OCI-LY1 (cell line): ENCODE measurements around the gene GRSF1.
"Not testable (repeated sequence)": the region's sequence is repeated elsewhere in the genome, so short reads cannot be mapped to it uniquely, and the experiment has no call there.

Source experiments
- H2AFZ ChIP-seq: fragments of 200-600 bp; sonication (generic), shearing (Covaris generic); 2 replicates; pipeline ENCODE4 v1.6.0; 2014; ENCODE audit warnings: antibody characterized with exemption, mild to moderate bottlenecking, low read length
- H3F3A ChIP-seq: fragments of 200-600 bp; sonication (generic), shearing (Covaris generic); 2 replicates; pipeline ENCODE4 v1.6.0; 2014; ENCODE audit warnings: mild to moderate bottlenecking, antibody characterized with exemption, low read length, moderate library complexity; ENCODE audit not compliant: insufficient read depth
- H3K27ac ChIP-seq: fragments of 200-600 bp; sonication (generic); 2 replicates; pipeline ENCODE4 v1.5.1; 2014; ENCODE audit warnings: low read length, mixed run types, mild to moderate bottlenecking, low read depth; ENCODE audit not compliant: poor library complexity, severe bottlenecking
- H3K27me3 ChIP-seq: fragments of 200-600 bp; sonication (generic); 2 replicates; pipeline ENCODE4 v1.6.0; 2014; ENCODE audit warnings: antibody characterized with exemption, mild to moderate bottlenecking, low read length, moderate library complexity; ENCODE audit not compliant: insufficient read depth
- H3K36me3 ChIP-seq: fragments of 200-600 bp; sonication (generic); 2 replicates; pipeline ENCODE4 v1.6.1; 2014; ENCODE audit warnings: mild to moderate bottlenecking, antibody characterized with exemption, low read length, moderate library complexity, mixed read lengths; ENCODE audit not compliant: insufficient read depth
- H3K4me1 ChIP-seq: fragments of 200-600 bp; sonication (generic); 2 replicates; pipeline ENCODE4 v1.5.1; 2014; ENCODE audit warnings: mild to moderate bottlenecking, low read length, moderate library complexity; ENCODE audit not compliant: insufficient read depth, severe bottlenecking
- H3K4me2 ChIP-seq: fragments of 200-600 bp; sonication (generic), shearing (Covaris generic); 2 replicates; pipeline ENCODE4 v1.6.1; 2014; ENCODE audit warnings: low read length
- H3K4me3 ChIP-seq: fragments of 200-600 bp; sonication (generic); 2 replicates; pipeline ENCODE4 v1.5.1; 2014; ENCODE audit warnings: low read length, low read depth, mild to moderate bottlenecking, mixed read lengths; ENCODE audit not compliant: poor library complexity, severe bottlenecking
- H3K79me2 ChIP-seq: fragments of 200-600 bp; shearing (Covaris generic); 2 replicates; pipeline ENCODE4 v1.6.1; 2016; ENCODE audit warnings: mixed run types, low read length, mixed read lengths; ENCODE audit not compliant: insufficient read depth
- H3K9ac ChIP-seq: fragments of 200-600 bp; sonication (generic), shearing (Covaris generic); 2 replicates; pipeline ENCODE4 v1.6.1; 2014; ENCODE audit warnings: mild to moderate bottlenecking, low read length, mixed read lengths
- H3K9me2 ChIP-seq: fragments of 200-600 bp; sonication (generic), shearing (Covaris generic); 2 replicates; pipeline ENCODE4 v1.6.1; 2014; ENCODE audit warnings: low read depth, mild to moderate bottlenecking, low read length, mixed read lengths
- H3K9me3 ChIP-seq: fragments of 200-600 bp; shearing (Covaris generic); 2 replicates; pipeline ENCODE4 v1.6.1; 2014; ENCODE audit warnings: low read length, mixed read lengths
- H4K20me1 ChIP-seq: fragments of 200-600 bp; sonication (generic), shearing (Covaris generic); 2 replicates; pipeline ENCODE4 v1.6.0; 2016; ENCODE audit warnings: mild to moderate bottlenecking, low read length; ENCODE audit not compliant: insufficient read depth
- CTCF ChIP-seq: fragments of 200-600 bp; sonication (generic), shearing (Covaris generic); IDR thresholded peaks from 2 replicates; pipeline ENCODE4 v1.5.1; 2017; ENCODE audit warnings: mild to moderate bottlenecking, antibody characterized with exemption, low read length, moderate library complexity, mixed read lengths
- EZH2 ChIP-seq: fragments of 200-600 bp; sonication (generic), shearing (Covaris generic); IDR thresholded peaks from 2 replicates; pipeline ENCODE4 v1.8.0; 2017; ENCODE audit warnings: borderline replicate concordance, mixed run types, mild to moderate bottlenecking, antibody characterized with exemption, low read length, moderate library complexity, mixed read lengths

Gene GRSF1

GRCh38 chr4:70841211-70841610 lies 1.5 kb upstream of the GRSF1 start:
- Histone ChIP-seq H3K4me3 (no peak overlapping the region), H3K9ac (no peak overlapping the region), H3K36me3 (peaks cover 11% of the 10 kb centered on the region), H3K27ac (peak overlapping the region; percentile 67), H3K4me1 (peaks cover 57% of the 10 kb centered on the region), H2AFZ (no peak overlapping the region), H3K9me2 (no peaks in the 10 kb centered on the region), H3K4me2 (no peak overlapping the region), H3K79me2 (peaks cover 28% of the 10 kb centered on the region), H3F3A (peaks cover 4% of the 10 kb centered on the region; the same call in 1 of the 2 replicates), H3K9me3 (no peaks in the 10 kb centered on the region), H4K20me1 (no peaks in the 10 kb centered on the region), H3K27me3 (no peaks in the 10 kb centered on the region)
- TF ChIP-seq EZH2 (no peak), CTCF (no peak)

- Histone ChIP-seq H3K27ac (peak overlapping the region; percentile 67), H3K36me3 (peaks cover 15% of the 10 kb centered on the region)
- H3K9ac ChIP-seq, result not testable (repeated sequence)
These were observed 941 bp upstream of the GRSF1 start for GRCh38 chr4:70840631-70841030.

GRCh38 chr4:70840137-70840536 lies 447 bp upstream of the GRSF1 start:
- not testable (repeated sequence) for H3K4me3 ChIP-seq, H2AFZ ChIP-seq, H3K9me3 ChIP-seq, H4K20me1 ChIP-seq, H3K9ac ChIP-seq, H3K27me3 ChIP-seq, H3K9me2 ChIP-seq, H3K4me2 ChIP-seq, H3K27ac ChIP-seq, H3F3A ChIP-seq
- peaks cover 17% of the 10 kb centered on the region for H3K36me3 ChIP-seq
- H3K79me2 ChIP-seq, result peaks cover 35% of the 10 kb centered on the region
- peaks cover 58% of the 10 kb centered on the region for H3K4me1 ChIP-seq

More at GRCh38 chr4:70840631-70841030, 941 bp upstream of the GRSF1 start:
- Histone ChIP-seq H3K4me1 (peaks cover 58% of the 10 kb centered on the region), H3K79me2 (peaks cover 34% of the 10 kb centered on the region)
- not testable (repeated sequence) for H3K4me2 ChIP-seq, H3K9me2 ChIP-seq, H3K9me3 ChIP-seq, H2AFZ ChIP-seq, H3K27me3 ChIP-seq, H3K4me3 ChIP-seq, H3F3A ChIP-seq, H4K20me1 ChIP-seq

- H3K9ac ChIP-seq, result peak overlapping the region; percentile 78
- H3K9me2 ChIP-seq, result no peaks in the 10 kb centered on the region
- H3K4me3 ChIP-seq, result peak overlapping the region; percentile 79
- H3K4me1 ChIP-seq, result peaks cover 47% of the 10 kb centered on the region
- peaks cover 28% of the 10 kb centered on the region for H3K36me3 ChIP-seq
- no peaks in the 10 kb centered on the region for H3K27me3 ChIP-seq
- peak overlapping the region; percentile 55 for H3K27ac ChIP-seq
- H2AFZ ChIP-seq, result no peak overlapping the region
- H3K9me3 ChIP-seq, result no peaks in the 10 kb centered on the region
- peaks cover 43% of the 10 kb centered on the region for H3K79me2 ChIP-seq
- peak overlapping the region; percentile 67 for H3K4me2 ChIP-seq
- peaks cover 4% of the 10 kb centered on the region; the same call in 1 of the 2 replicates for H3F3A ChIP-seq
- no peak for TF ChIP-seq CTCF
- TF ChIP-seq EZH2, result no peak
- no peaks in the 10 kb centered on the region for H4K20me1 ChIP-seq
These were observed 763 bp downstream of the GRSF1 start for GRCh38 chr4:70838666-70839588.
